HUES48 (cell line): Measurements from ENCODE around the gene RGSL1.

Experiments
- H3K27ac ChIP-seq: one replicate; pipeline ENCODE4 v1.7.0; 2013; ENCODE audit warnings: low read depth, low read length, inconsistent platforms
- H3K27me3 ChIP-seq: 2 replicates; pipeline ENCODE4 v1.6.1; 2013; ENCODE audit warnings: mild to moderate bottlenecking, low read length; ENCODE audit not compliant: control insufficient read depth, insufficient read depth
- H3K36me3 ChIP-seq: 2 replicates; pipeline ENCODE4 v1.6.1; 2013; ENCODE audit warnings: low read length; ENCODE audit not compliant: control insufficient read depth, insufficient read depth
- H3K4me1 ChIP-seq: 2 replicates; pipeline ENCODE4 v1.6.1; 2013; ENCODE audit warnings: mild to moderate bottlenecking, low read length; ENCODE audit not compliant: control insufficient read depth, insufficient read depth
- H3K4me3 ChIP-seq: 2 replicates; pipeline ENCODE4 v1.5.1; 2013; ENCODE audit warnings: mild to moderate bottlenecking, low read depth, low read length
- H3K9ac ChIP-seq: 2 replicates; pipeline ENCODE4 v1.6.1; 2013; ENCODE audit warnings: mild to moderate bottlenecking, low read depth, low read length, moderate library complexity
- H3K9me3 ChIP-seq: 2 replicates; pipeline ENCODE4 v1.6.1; 2013; ENCODE audit warnings: low read length; ENCODE audit not compliant: control insufficient read depth, insufficient read depth

The RGSL1 gene

DNA sequence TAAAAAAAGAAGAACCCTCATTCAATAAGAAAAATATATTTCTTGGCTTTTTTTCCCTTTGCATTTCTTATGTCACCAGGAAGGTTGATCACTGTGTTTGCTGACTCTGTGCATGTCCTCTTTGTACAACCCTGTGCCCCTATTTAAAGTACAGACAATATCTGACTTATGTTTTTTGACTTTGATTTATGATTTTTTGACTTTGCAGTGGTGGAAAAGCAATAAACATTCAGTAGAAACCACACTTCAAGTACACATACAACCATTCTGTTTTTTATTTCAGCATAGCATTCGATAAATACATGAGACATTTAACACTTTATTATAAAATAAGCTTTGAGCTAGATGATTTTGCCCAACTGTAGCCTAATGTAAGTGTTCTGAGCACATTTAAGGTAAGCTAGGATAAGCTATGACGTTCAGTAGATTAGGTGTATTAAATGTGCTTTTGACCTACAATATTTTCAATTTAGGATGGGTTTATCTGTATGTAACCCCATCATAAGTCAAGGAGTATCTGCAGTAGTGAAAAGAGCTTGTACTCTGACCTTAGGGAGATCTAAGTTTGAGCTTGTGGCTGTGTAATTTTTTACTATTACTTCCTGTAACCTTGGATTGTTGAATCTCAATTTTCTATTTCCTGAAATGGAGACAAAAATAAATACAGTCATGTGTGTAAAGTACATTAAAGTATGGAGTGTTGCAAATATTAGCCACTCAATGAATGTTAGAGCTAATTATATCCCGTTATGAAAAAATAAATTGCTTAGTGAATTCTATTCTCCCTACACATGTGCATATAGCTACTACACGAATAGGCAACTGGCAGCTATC lies 137.9 kb downstream of the RGSL1 start:
- no peak overlapping the region for H3K9ac ChIP-seq
- peak overlapping the region; percentile 58; the same call in 1 of the 2 replicates for H3K4me3 ChIP-seq
- no peaks in the 10 kb centered on the region for H3K9me3 ChIP-seq
- no peak overlapping the region for H3K27ac ChIP-seq
- H3K27me3 ChIP-seq: no peaks in the 10 kb centered on the region
- H3K4me1 ChIP-seq: peaks cover 14% of the 10 kb centered on the region; the same call in 1 of the 2 replicates
- H3K36me3 ChIP-seq: no peaks in the 10 kb centered on the region

- Histone ChIP-seq H3K9me3 (no peaks in the 10 kb centered on the region), H3K4me1 (peaks cover 14% of the 10 kb centered on the region; the same call in 1 of the 2 replicates), H3K9ac (no peak within 1 kb of the TSS), H3K4me3 (peak within 1 kb of the TSS; percentile 58), H3K27me3 (no peaks in the 10 kb centered on the region), H3K27ac (peak within 1 kb of the TSS; percentile 50), H3K36me3 (no peaks in the 10 kb centered on the region)
These were observed 138.8 kb downstream of the RGSL1 start, which contains the start of gene RNASEL for GRCh38 chr1:182588500-182589396. RNASEL (minus strand) TSS chr1:182589256; CDS start chr1:182586806, 2,450 bp downstream.

DNA sequence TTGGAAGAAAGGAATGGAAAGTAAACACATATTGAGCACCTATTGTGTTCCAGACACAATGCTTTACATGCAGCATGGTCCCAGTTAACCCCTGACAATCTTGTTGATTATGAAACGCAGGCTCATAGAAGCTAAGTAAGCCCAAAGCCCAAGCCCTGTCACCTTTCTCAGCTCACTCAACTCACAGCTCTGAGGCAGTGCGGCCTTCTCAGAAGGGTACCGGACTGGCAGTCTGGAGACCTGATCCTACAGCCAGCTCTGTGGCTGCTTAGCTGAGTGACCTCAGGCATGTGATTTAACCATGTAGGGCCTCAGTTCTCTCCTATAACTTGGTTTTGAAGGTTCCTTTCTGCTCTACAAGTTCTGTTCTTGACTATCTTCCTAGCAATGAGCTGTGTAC lies 139.6 kb downstream of the RGSL1 start:
- H3K27ac ChIP-seq: no peak overlapping the region
- peak overlapping the region; percentile 58 for H3K4me3 ChIP-seq
- H3K9me3 ChIP-seq: no peaks in the 10 kb centered on the region
- no peak overlapping the region for H3K9ac ChIP-seq
- peaks cover 14% of the 10 kb centered on the region; the same call in 1 of the 2 replicates for H3K4me1 ChIP-seq
- H3K27me3 ChIP-seq: no peaks in the 10 kb centered on the region
- H3K36me3 ChIP-seq: no peaks in the 10 kb centered on the region

GRCh38 chr1:182589931-182590330 lies 140.0 kb downstream of the RGSL1 start:
- H3K27me3 ChIP-seq: no peaks in the 10 kb centered on the region
- H3K9me3 ChIP-seq: no peaks in the 10 kb centered on the region
- no peaks in the 10 kb centered on the region for H3K36me3 ChIP-seq
- H3K4me3 ChIP-seq: no peak overlapping the region
- no peak overlapping the region for H3K27ac ChIP-seq
- no peak overlapping the region for H3K9ac ChIP-seq
- peaks cover 14% of the 10 kb centered on the region; the same call in 1 of the 2 replicates for H3K4me1 ChIP-seq

DNA sequence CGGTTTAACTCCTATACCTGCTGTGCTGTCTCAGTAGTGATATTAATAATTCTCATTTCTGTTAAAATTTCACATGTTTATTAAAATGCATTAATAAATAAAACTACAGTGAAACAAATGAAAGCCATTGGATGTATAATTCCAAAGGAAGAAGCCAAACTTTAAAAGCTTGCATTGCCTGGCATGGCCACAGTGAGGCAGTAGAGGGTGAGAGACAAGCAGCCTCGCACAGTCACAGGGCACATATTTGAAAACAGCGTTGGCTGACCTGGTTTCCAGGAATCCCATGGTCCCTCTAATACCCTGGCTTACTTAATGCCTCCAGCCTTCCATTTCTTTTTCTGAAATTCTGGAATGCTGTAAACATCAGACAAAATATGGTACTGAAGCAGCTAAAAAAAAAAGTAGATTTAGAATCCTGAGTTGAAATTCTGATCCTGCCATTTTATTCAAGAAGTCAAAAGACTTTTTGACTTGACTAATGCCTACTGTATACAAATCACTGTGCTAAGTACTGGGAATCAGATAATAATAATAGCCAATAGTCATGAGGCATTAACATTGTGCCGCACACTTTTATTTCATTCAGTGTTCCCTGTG lies 145.8 kb downstream of the RGSL1 start:
- Histone ChIP-seq H3K27ac (no peak overlapping the region), H3K9me3 (no peaks in the 10 kb centered on the region), H3K4me3 (no peak overlapping the region), H3K27me3 (no peaks in the 10 kb centered on the region), H3K36me3 (peaks cover 19% of the 10 kb centered on the region), H3K4me1 (no peaks in the 10 kb centered on the region; the same call in 1 of the 2 replicates), H3K9ac (no peak overlapping the region)

DNA sequence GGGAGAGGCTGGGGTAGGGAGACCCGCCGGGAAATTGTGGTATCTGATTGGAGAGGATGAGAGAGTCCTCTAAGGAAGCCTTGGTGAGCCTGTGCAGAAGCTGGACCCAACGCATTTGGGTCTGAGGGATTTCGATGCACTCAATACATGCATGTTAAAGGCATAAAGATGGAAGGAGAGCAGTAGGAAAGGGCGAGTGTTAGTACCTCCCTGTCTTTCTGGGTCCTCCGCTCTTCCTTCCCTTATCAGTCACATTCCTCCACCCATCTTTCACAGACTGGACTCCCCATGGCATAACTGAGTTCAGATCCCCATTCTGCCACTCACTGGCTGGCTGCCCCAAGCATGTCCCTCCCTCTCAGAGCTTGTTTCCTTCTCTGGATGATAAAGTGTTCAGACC lies 147.0 kb downstream of the RGSL1 start:
- Histone ChIP-seq H3K9me3 (no peaks in the 10 kb centered on the region), H3K27ac (no peak overlapping the region), H3K4me3 (no peak overlapping the region), H3K4me1 (peaks cover 5% of the 10 kb centered on the region), H3K36me3 (peaks cover 24% of the 10 kb centered on the region), H3K27me3 (no peaks in the 10 kb centered on the region), H3K9ac (no peak overlapping the region)

GRCh38 chr1:182598296-182598695 lies 148.3 kb downstream of the RGSL1 start:
- H3K9ac ChIP-seq: no peak overlapping the region
- no peak overlapping the region for H3K4me3 ChIP-seq
- no peaks in the 10 kb centered on the region for H3K9me3 ChIP-seq
- no peak overlapping the region for H3K27ac ChIP-seq
- H3K4me1 ChIP-seq: peaks cover 19% of the 10 kb centered on the region
- peaks cover 24% of the 10 kb centered on the region for H3K36me3 ChIP-seq
- H3K27me3 ChIP-seq: peaks cover 5% of the 10 kb centered on the region

GRCh38 chr1:182599339-182599738 lies 149.4 kb downstream of the RGSL1 start:
- Histone ChIP-seq H3K36me3 (peaks cover 24% of the 10 kb centered on the region), H3K27me3 (peaks cover 14% of the 10 kb centered on the region), H3K9ac (no peak overlapping the region), H3K9me3 (no peaks in the 10 kb centered on the region), H3K27ac (no peak overlapping the region), H3K4me1 (peaks cover 27% of the 10 kb centered on the region), H3K4me3 (no peak overlapping the region)

- peaks cover 24% of the 10 kb centered on the region for H3K36me3 ChIP-seq
- no peak overlapping the region for H3K9ac ChIP-seq
- H3K27me3 ChIP-seq: peaks cover 22% of the 10 kb centered on the region
- peaks cover 27% of the 10 kb centered on the region for H3K4me1 ChIP-seq
- no peaks in the 10 kb centered on the region for H3K9me3 ChIP-seq
- H3K4me3 ChIP-seq: no peak overlapping the region
- H3K27ac ChIP-seq: no peak overlapping the region
These were observed 150.2 kb downstream of the RGSL1 start for GRCh38 chr1:182600036-182600713.

DNA sequence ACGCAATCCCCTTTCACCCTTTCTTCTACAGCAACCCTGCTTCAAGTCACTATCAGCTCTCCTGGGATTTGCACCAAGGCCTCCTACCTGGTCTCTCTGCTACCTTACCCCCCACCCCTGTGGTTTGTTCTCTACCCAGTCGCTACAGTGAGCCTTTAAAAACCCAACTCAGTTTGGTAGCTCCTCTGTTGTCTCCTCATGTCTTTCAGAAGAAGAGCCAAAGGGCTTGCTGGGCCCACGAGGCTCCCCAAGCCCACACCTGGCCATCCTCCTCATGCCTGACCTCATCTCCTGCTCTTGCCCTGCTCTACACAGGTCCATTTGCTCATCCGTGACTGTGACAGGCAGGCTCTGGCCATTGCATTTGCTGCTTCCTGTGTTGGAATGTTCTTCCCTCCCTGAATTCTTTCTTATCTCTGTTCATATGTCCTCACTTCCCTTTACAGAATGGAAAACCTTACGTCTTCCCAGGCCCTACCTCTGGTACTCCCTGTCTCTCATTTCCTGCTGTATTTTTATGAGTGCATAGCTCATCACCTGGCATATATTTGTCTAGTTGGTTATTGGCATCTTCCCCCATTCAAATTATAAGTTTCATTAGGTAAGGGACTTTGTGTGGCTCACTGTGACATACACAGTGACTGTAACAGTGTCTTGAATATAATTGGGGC lies 150.9 kb downstream of the RGSL1 start:
- Histone ChIP-seq H3K9ac (no peak overlapping the region), H3K4me1 (peaks cover 27% of the 10 kb centered on the region), H3K9me3 (no peaks in the 10 kb centered on the region), H3K27ac (no peak overlapping the region), H3K4me3 (no peak overlapping the region), H3K27me3 (peaks cover 29% of the 10 kb centered on the region), H3K36me3 (peaks cover 24% of the 10 kb centered on the region)
